NCI-H1105 (cell line): Measurements from ENCODE around the gene NAGLU.
A peak's percentile ranks its signal among the peaks of the same experiment; 100 is the strongest.
"Not testable (repeated sequence)": the region's sequence is repeated elsewhere in the genome, so short reads cannot be mapped to it uniquely, and the experiment has no call there.

ENCODE experiments used
- DNase-seq: peaks from one replicate; lab custom pipeline; 2025; lab: John Stamatoyannopoulos, UW

The NAGLU gene

GRCh38 chr17:42545755-42546505 is 9.9 kb downstream of the NAGLU start:
- DNase-seq = not testable (repeated sequence)

- no peak for DNase-seq
Observed at GRCh38 chr17:42547001-42547461, 11.0 kb downstream of the NAGLU start.

GRCh38 chr17:42547698-42548069 is 11.6 kb downstream of the NAGLU start:
- DNase-seq = no peak

GRCh38 chr17:42548070-42548837 is 12.2 kb downstream of the NAGLU start:
- DNase-seq = peak; percentile 82

- no peak for DNase-seq
Observed at GRCh38 chr17:42548993-42549755, 13.1 kb downstream of the NAGLU start.

- DNase-seq = not testable (repeated sequence)
Observed at GRCh38 chr17:42552736-42553135, 16.7 kb downstream of the NAGLU start, which contains the start of gene HSD17B1. Gene HSD17B1, plus strand, starts transcription at chr17:42552923. Its CDS starts 11 bp downstream, at chr17:42552934.

GRCh38 chr17:42553161-42553818 is 17.2 kb downstream of the NAGLU start:
- DNase-seq = no peak

- DNase-seq = no peak
Observed at GRCh38 chr17:42553866-42554249, 17.8 kb downstream of the NAGLU start.

- DNase-seq = peak; percentile 77
Observed at GRCh38 chr17:42554250-42555121, 18.4 kb downstream of the NAGLU start.

GRCh38 chr17:42555122-42555622 is 19.1 kb downstream of the NAGLU start:
- DNase-seq = no peak

GRCh38 chr17:42555961-42556617 is 20.0 kb downstream of the NAGLU start:
- not testable (repeated sequence) for DNase-seq

- DNase-seq = no peak
Observed at GRCh38 chr17:42559075-42559474, 23.0 kb downstream of the NAGLU start.

- no peak for DNase-seq
Observed at GRCh38 chr17:42560246-42560645, 24.2 kb downstream of the NAGLU start.

GRCh38 chr17:42561897-42562387 is 25.9 kb downstream of the NAGLU start, which contains the start of gene COASY:
Gene COASY, plus strand, starts transcription at chr17:42562148. Its CDS starts 475 bp downstream, at chr17:42562623.
- peak; percentile 93 for DNase-seq

- DNase-seq = no peak
Observed at GRCh38 chr17:42562388-42563142, 26.5 kb downstream of the NAGLU start.

GRCh38 chr17:42563143-42563509 is 27.1 kb downstream of the NAGLU start:
- no peak for DNase-seq

GRCh38 chr17:42563543-42563942 is 27.5 kb downstream of the NAGLU start:
- DNase-seq = no peak

GRCh38 chr17:42563950-42564349 is 27.9 kb downstream of the NAGLU start:
- no peak for DNase-seq
